GM18951 (cell line): ENCODE results near the gene SNRK.

Experiments
- POLR2A ChIP-seq: IDR thresholded peaks from 4 replicates; pipeline ENCODE4 v1.6.1; 2011; ENCODE audit warnings: mild to moderate bottlenecking; ENCODE audit not compliant: insufficient read length, insufficient read depth; ENCODE audit errors: extremely low read depth
- in situ Hi-C: fragments of 300-500 bp; cut with MboI; formaldehyde crosslinking; loops from one replicate; pipeline ENCODE4 v1.12.0; 2022; ENCODE audit warnings: low sequenced_read_pairs, mixed read lengths, inconsistent platforms; ENCODE audit not compliant: unreplicated experiment

SNRK gene

GRCh38 chr3:43286115-43286840, at the start of gene SNRK:
TSS of gene SNRK (plus strand) at chr3:43286540. CDS start at chr3:43303204, 16,664 bp downstream.
- in situ Hi-C loops = no loop called here
- TF ChIP-seq POLR2A = peak; percentile 82

GRCh38 chr3:43238801-43239200, 47.5 kb upstream of the SNRK start:
- TF ChIP-seq POLR2A = no peak
- in situ Hi-C loops = no loop called here

- TF ChIP-seq POLR2A = no peak
- in situ Hi-C loops = no loop called here
These were observed 46.6 kb upstream of the SNRK start for GRCh38 chr3:43239755-43240154.

- in situ Hi-C loops = no loop called here
- no peak for TF ChIP-seq POLR2A
These were observed 42.5 kb upstream of the SNRK start for GRCh38 chr3:43243590-43244587.

- in situ Hi-C loops = no loop called here
These were observed 41.6 kb upstream of the SNRK start for GRCh38 chr3:43244694-43245093.

GRCh38 chr3:43246976-43247375, 39.4 kb upstream of the SNRK start:
- no peak for TF ChIP-seq POLR2A
- in situ Hi-C loops = no loop called here

More at GRCh38 chr3:43244694-43245093, 41.6 kb upstream of the SNRK start:
- TF ChIP-seq POLR2A = no peak

- no peak for TF ChIP-seq POLR2A
- in situ Hi-C loops = no loop called here
These were observed 38.7 kb upstream of the SNRK start for GRCh38 chr3:43247561-43248184.

- TF ChIP-seq POLR2A = no peak
- in situ Hi-C loops = no loop called here
These were observed 38.2 kb upstream of the SNRK start for GRCh38 chr3:43248185-43248583.

- in situ Hi-C loops = no loop called here
- TF ChIP-seq POLR2A = no peak
These were observed 37.4 kb upstream of the SNRK start for GRCh38 chr3:43248973-43249372.

- in situ Hi-C loops = no loop called here
- TF ChIP-seq POLR2A = no peak
These were observed 36.9 kb upstream of the SNRK start for GRCh38 chr3:43249405-43249804.

GRCh38 chr3:43253294-43253693, 33.0 kb upstream of the SNRK start:
- no peak for TF ChIP-seq POLR2A
- in situ Hi-C loops = no loop called here

GRCh38 chr3:43254125-43254524, 32.2 kb upstream of the SNRK start:
- in situ Hi-C loops = no loop called here
- no peak for TF ChIP-seq POLR2A

GRCh38 chr3:43255662-43256061, 30.7 kb upstream of the SNRK start:
- in situ Hi-C loops = no loop called here
- TF ChIP-seq POLR2A = no peak
